Vagina (tissue), 2 donors: ENCODE measurements around the gene RUVBL1. TPM values are rescaled to one million over a fixed set of nuclear protein-coding genes. Genes with fewer than 3 reads are reported as not detected.

Experiments used
- DNase-seq, 2 donors: peaks; one replicate each; pipeline ENCODE4 v3.0.0-alpha.2; 2017; ENCODE audit errors: extremely low spot score in 2 of 2
- H3K27ac ChIP-seq: fragments of 200-600 bp; sonication (generic); one replicate; pipeline ENCODE4 v1.5.1; 2019
- H3K27me3 ChIP-seq: fragments of 200-600 bp; sonication (generic); one replicate; pipeline ENCODE4 v1.5.1; 2019
- H3K36me3 ChIP-seq, 2 donors: fragments of 200-600 bp; sonication (generic); one replicate each; pipeline ENCODE4 v1.5.1; 2017 to 2019
- H3K4me1 ChIP-seq: fragments of 200-600 bp; sonication (generic); one replicate; pipeline ENCODE4 v1.5.1; 2019
- H3K4me3 ChIP-seq, 2 donors: fragments of 200-600 bp; sonication (generic); 1 replicate in 1 of 2; 2 replicates in 1 of 2; pipeline ENCODE4 v1.5.1; 2016 to 2019
- H3K9me3 ChIP-seq: fragments of 200-600 bp; sonication (generic); one replicate; pipeline ENCODE4 v1.5.1; 2019
- POLR2A ChIP-seq, 2 donors: fragments of 450-650 bp; IDR thresholded peaks; one replicate each; pipeline ENCODE4 v1.6.1; 2017; ENCODE audit warnings: antibody characterized with exemption in 2 of 2, mild to moderate bottlenecking in 2 of 2, moderate library complexity in 2 of 2
- POLR2AphosphoS5 ChIP-seq, 2 donors: sonication (generic); formaldehyde crosslinking; IDR thresholded peaks; one replicate each; pipeline ENCODE4 v1.9.0; 2017; ENCODE audit warnings: antibody characterized with exemption in 2 of 2, mild to moderate bottlenecking in 2 of 2, low read depth in 1 of 2; ENCODE audit not compliant: insufficient read depth in 1 of 2
- intact Hi-C: fragments of 100-400 bp; cut with DNase I; formaldehyde crosslinking; loops from one replicate; pipeline ENCODE4 v1.15.1; 2023
- small RNA-seq: library from RNA; depleted of rRNA; stranded (forward); fragments of <200 nt; gene quantifications from one replicate; pipeline ENCODE3, GENCODE V24; 2016
- total RNA-seq: library from RNA; depleted of rRNA; stranded (reverse); fragments of >200 nt; gene quantifications from one replicate; pipeline ENCODE4 v1.2.3, GENCODE V29; 2016
- TF ChIP-seq, protein P1 (sequence below), 3 experiments: fragments of 450-650 bp in 2 of 3; fragments of 200-600 bp in 1 of 3; sonication (generic) in 1 of 3; IDR thresholded peaks; one replicate each; pipeline ENCODE4 v1.5.1; 2017 to 2019; ENCODE audit warnings: antibody characterized with exemption in 3 of 3, mild to moderate bottlenecking in 2 of 3, moderate library complexity in 2 of 3

Gene RUVBL1
- total RNA-seq, 1 donor from 2014 or later, result 26.0 TPM

DNA sequence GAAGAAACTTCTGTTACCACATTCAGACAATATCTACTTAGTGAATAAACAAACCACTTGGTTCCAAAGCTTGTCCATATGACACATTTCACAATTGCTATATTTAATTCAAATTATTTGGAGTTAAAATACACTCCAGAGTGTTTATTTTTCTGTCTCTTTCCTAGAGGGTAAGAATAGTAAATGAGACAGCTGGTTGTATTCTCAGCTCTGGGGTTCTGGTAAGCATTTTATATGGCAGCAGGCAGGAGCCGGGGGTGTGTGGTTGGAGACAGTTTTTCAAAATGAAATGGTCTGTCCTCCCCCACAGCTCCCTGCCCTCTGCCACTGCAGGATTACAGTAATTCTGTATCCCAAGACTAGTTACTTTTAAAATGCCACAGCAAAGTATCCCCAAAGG is 82.3 kb downstream of the RUVBL1 start:
- no peaks in the 10 kb centered on the region for H3K36me3 ChIP-seq
- intact Hi-C loops, result no loop called here
- H3K4me1 ChIP-seq, result no peaks in the 10 kb centered on the region
- H3K9me3 ChIP-seq, result no peaks in the 10 kb centered on the region
- no peak for DNase-seq
- no peak for TF ChIP-seq POLR2A (IDR thresholded peaks at IDR 0.05)
- TF ChIP-seq, protein P1, sequence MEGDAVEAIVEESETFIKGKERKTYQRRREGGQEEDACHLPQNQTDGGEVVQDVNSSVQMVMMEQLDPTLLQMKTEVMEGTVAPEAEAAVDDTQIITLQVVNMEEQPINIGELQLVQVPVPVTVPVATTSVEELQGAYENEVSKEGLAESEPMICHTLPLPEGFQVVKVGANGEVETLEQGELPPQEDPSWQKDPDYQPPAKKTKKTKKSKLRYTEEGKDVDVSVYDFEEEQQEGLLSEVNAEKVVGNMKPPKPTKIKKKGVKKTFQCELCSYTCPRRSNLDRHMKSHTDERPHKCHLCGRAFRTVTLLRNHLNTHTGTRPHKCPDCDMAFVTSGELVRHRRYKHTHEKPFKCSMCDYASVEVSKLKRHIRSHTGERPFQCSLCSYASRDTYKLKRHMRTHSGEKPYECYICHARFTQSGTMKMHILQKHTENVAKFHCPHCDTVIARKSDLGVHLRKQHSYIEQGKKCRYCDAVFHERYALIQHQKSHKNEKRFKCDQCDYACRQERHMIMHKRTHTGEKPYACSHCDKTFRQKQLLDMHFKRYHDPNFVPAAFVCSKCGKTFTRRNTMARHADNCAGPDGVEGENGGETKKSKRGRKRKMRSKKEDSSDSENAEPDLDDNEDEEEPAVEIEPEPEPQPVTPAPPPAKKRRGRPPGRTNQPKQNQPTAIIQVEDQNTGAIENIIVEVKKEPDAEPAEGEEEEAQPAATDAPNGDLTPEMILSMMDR (IDR thresholded peaks at IDR 0.05), result no peak
- no peak for TF ChIP-seq POLR2AphosphoS5 (IDR thresholded peaks at IDR 0.05; ENCODE audit: insufficient read depth in 1 of 2, low read depth in 1 of 2)
- no peak overlapping the region for H3K27ac ChIP-seq
- H3K27me3 ChIP-seq, result no peaks in the 10 kb centered on the region
- H3K4me3 ChIP-seq, result no peak overlapping the region

DNA sequence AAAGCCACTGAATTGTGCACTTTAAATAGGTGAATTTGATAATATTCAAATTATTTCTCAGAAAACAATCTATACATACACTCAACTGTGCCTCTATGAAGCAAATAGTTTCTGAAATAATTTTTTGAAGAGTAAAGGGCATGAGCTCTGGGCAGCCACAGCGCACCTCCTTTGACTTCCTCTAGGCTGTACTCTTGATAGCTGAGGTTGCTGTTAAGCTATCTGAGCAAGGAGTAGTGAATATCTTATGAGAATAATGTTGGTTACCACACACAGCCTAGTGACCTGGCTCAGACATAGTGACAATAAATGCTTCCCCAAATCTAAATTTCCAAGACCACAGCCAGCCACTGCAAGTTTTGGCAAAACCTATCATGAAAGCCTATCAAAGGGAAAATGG is 83.0 kb downstream of the RUVBL1 start:
- TF ChIP-seq, protein P1 (IDR thresholded peaks at IDR 0.05), result no peak
- TF ChIP-seq POLR2A (IDR thresholded peaks at IDR 0.05) (no peak), POLR2AphosphoS5 (IDR thresholded peaks at IDR 0.05; ENCODE audit: insufficient read depth in 1 of 2, low read depth in 1 of 2) (no peak)
- Histone ChIP-seq H3K27ac (no peak overlapping the region), H3K4me3 (no peak overlapping the region), H3K4me1 (no peaks in the 10 kb centered on the region), H3K9me3 (no peaks in the 10 kb centered on the region), H3K27me3 (no peaks in the 10 kb centered on the region), H3K36me3 (no peaks in the 10 kb centered on the region)
- DNase-seq, result no peak
- intact Hi-C loops, result no loop called here

DNA sequence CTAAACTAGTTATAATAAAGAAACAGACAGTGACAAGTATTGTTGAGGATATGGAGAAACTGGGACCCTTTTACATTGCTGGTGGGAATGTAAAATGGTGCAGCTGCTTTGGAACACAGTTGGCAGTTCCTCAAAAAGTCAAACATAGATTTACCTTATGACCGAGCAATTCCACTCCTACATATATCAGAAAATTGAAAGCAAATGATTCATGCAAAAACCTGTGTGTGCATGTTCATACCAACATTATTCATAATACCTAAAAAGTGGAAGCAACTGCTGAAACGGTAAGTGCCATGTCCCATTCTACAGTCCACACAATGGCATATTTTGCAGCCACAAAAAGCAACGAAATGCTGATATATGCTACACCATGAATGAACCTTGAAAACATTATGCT is 83.6 kb downstream of the RUVBL1 start:
- H3K4me3 ChIP-seq, result no peak overlapping the region
- TF ChIP-seq, protein P1 (IDR thresholded peaks at IDR 0.05), result no peak
- no peak for TF ChIP-seq POLR2AphosphoS5 (IDR thresholded peaks at IDR 0.05; ENCODE audit: insufficient read depth in 1 of 2, low read depth in 1 of 2)
- no peaks in the 10 kb centered on the region for H3K27me3 ChIP-seq
- no peak for DNase-seq
- no peaks in the 10 kb centered on the region for H3K4me1 ChIP-seq
- H3K27ac ChIP-seq, result no peak overlapping the region
- no peaks in the 10 kb centered on the region for H3K36me3 ChIP-seq
- H3K9me3 ChIP-seq, result no peaks in the 10 kb centered on the region
- intact Hi-C loops, result no loop called here

DNA sequence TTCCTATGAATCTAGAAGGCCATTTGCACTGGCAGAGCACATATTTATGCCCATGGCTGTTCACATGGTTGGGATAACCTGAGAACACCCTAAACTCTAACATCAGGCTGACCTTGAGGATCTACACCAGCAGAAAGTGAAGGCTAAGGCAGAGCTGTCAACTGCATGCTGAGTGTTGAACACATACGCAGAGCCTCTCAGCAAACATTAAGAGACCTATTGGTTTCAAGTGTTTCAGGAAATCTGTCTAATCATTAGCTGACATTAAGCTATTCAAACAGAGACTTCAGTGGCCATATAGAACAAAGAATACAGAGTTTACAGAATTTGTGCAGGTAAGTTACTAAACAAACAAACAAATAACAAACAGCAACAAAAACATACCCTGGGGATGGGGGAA is 87.5 kb downstream of the RUVBL1 start:
- no peak for DNase-seq
- no peaks in the 10 kb centered on the region for H3K27me3 ChIP-seq
- H3K27ac ChIP-seq, result no peak overlapping the region
- H3K36me3 ChIP-seq, result no peaks in the 10 kb centered on the region
- H3K9me3 ChIP-seq, result no peaks in the 10 kb centered on the region
- no peak overlapping the region for H3K4me3 ChIP-seq
- intact Hi-C loops, result no loop called here
- no peaks in the 10 kb centered on the region for H3K4me1 ChIP-seq
- no peak for TF ChIP-seq POLR2A (IDR thresholded peaks at IDR 0.05)
- TF ChIP-seq POLR2AphosphoS5 (IDR thresholded peaks at IDR 0.05; ENCODE audit: insufficient read depth in 1 of 2, low read depth in 1 of 2), result no peak
- TF ChIP-seq, protein P1 (IDR thresholded peaks at IDR 0.05), result no peak

DNA sequence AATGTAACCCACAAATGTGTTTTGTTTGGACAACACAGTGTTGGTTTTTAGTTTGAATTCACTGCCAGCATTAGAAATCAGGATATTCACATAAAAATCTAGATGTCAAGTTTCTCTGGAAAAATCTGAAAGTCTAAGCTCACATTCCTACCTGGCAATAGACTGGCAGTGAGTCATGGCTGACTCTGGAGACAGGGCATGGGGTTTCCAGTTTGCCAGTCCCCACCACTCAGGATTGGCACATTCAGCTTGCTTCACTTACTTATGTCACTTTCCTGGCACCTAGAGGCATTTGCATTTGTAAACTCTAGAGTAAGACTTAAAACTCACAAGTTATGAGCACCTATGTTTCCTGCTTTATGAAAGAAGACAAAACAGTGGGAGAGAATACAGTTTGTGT is 90.5 kb downstream of the RUVBL1 start:
- no peaks in the 10 kb centered on the region for H3K27me3 ChIP-seq
- H3K27ac ChIP-seq, result no peak overlapping the region
- no peaks in the 10 kb centered on the region for H3K9me3 ChIP-seq
- no peak for DNase-seq
- no peaks in the 10 kb centered on the region for H3K36me3 ChIP-seq
- no peak overlapping the region for H3K4me3 ChIP-seq
- intact Hi-C loops, result no loop called here
- no peaks in the 10 kb centered on the region for H3K4me1 ChIP-seq
- TF ChIP-seq POLR2AphosphoS5 (IDR thresholded peaks at IDR 0.05; ENCODE audit: insufficient read depth in 1 of 2, low read depth in 1 of 2) (no peak), POLR2A (IDR thresholded peaks at IDR 0.05) (no peak)
- TF ChIP-seq, protein P1 (IDR thresholded peaks at IDR 0.05), result no peak

Small RNA genes lying within 50 kb of the gene (small RNA-seq; reads per million reads assigned to genes)
- not detected for gene RNU2-37P
- not detected for gene RNU6-823P

Other genes with a start within 250 kb of the RUVBL1 start
- gene KBTBD12, start 208.6 kb downstream of the RUVBL1 start, total RNA-seq, result not detected
- 92.8 TPM for gene SEC61A1, start 71.4 kb downstream of the RUVBL1 start, total RNA-seq
- gene EEFSEC, start 29.7 kb upstream of the RUVBL1 start, total RNA-seq, result 24.6 TPM